Dendritic cell treated with granulocyte-macrophage colony-stimulating factor and Interleukin-4, amounts not matched to agents 40 ng/mL and 50 ng/mL, for 4 days (primary cell): Measurements from ENCODE around the gene SQOR.
"Not testable (repeated sequence)": the region's sequence is repeated elsewhere in the genome, so short reads cannot be mapped to it uniquely, and the experiment has no call there.

ENCODE experiments used
- H3K27ac Mint-ChIP-seq: one replicate; pipeline ENCODE4 v1.8.0; 2022; ENCODE audit warnings: mild to moderate bottlenecking, mixed read lengths
- H3K27me3 Mint-ChIP-seq: one replicate; pipeline ENCODE4 v1.8.0; 2022; ENCODE audit warnings: mild to moderate bottlenecking, mixed read lengths
- H3K36me3 Mint-ChIP-seq: one replicate; pipeline ENCODE4 v1.8.0; 2022; ENCODE audit warnings: low read depth, mixed read lengths
- H3K4me1 Mint-ChIP-seq: one replicate; pipeline ENCODE4 v1.8.0; 2022; ENCODE audit warnings: low read depth, mixed read lengths
- H3K4me3 Mint-ChIP-seq: one replicate; pipeline ENCODE4 v1.8.0; 2022; ENCODE audit warnings: mild to moderate bottlenecking, moderate library complexity, mixed read lengths
- H3K9me3 Mint-ChIP-seq: one replicate; pipeline ENCODE4 v1.8.0; 2022; ENCODE audit warnings: mixed read lengths
- intact Hi-C: fragments of 100-400 bp; cut with micrococcal nuclease; formaldehyde crosslinking; loops from one replicate; pipeline ENCODE4 v1.15.0; 2022

Gene SQOR

DNA sequence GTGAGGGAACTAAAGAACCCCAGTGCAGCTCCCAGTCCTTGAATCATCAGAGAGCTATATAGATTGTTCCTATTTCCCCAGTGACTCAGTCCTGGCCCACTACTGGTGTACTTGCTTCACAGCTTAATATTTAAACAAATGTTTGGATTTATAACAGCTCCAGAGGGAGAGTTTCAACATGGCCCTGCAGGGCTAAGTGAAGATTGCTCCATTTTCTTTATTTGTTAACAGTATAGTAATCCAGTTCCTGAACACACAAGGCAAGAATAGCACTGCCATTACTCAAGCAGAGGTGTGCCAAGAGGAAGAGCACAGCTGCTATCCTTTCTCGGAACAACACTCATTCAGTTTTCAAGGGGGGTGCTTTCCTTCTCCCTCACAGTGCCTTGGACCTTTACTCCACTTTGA, 6.5 kb downstream of the SQOR start:
- Mint-ChIP-seq H3K27ac (peak overlapping the region; percentile 61), H3K4me3 (no peak overlapping the region), H3K9me3 (no peaks in the 10 kb centered on the region), H3K4me1 (peaks cover 93% of the 10 kb centered on the region), H3K27me3 (no peaks in the 10 kb centered on the region), H3K36me3 (peaks cover 49% of the 10 kb centered on the region)
- intact Hi-C loops, result loop anchor here (2.0 kb wide), 1 partner anchor 13 kb away; no protein-coding TSS in a partner anchor

- intact Hi-C loops, result loop anchor here (2.0 kb wide), 1 partner anchor 13 kb away; no protein-coding TSS in a partner anchor
- peak overlapping the region; percentile 61 for H3K27ac Mint-ChIP-seq
- H3K4me1 Mint-ChIP-seq, result peaks cover 96% of the 10 kb centered on the region
- H3K9me3 Mint-ChIP-seq, result no peaks in the 10 kb centered on the region
- H3K4me3 Mint-ChIP-seq, result peak overlapping the region; percentile 39
- peaks cover 53% of the 10 kb centered on the region for H3K36me3 Mint-ChIP-seq
- no peaks in the 10 kb centered on the region for H3K27me3 Mint-ChIP-seq
These were observed 7.4 kb downstream of the SQOR start for GRCh38 chr15:45641999-45642932.

GRCh38 chr15:45644437-45644836, 9.6 kb downstream of the SQOR start:
- intact Hi-C loops, result no loop called here
- no peaks in the 10 kb centered on the region for H3K27me3 Mint-ChIP-seq
- no peaks in the 10 kb centered on the region for H3K9me3 Mint-ChIP-seq
- no peak overlapping the region for H3K27ac Mint-ChIP-seq
- H3K4me3 Mint-ChIP-seq, result no peak overlapping the region
- peaks cover 43% of the 10 kb centered on the region for H3K36me3 Mint-ChIP-seq
- H3K4me1 Mint-ChIP-seq, result peaks cover 89% of the 10 kb centered on the region

- no peaks in the 10 kb centered on the region for H3K27me3 Mint-ChIP-seq
- intact Hi-C loops, result no loop called here
- peaks cover 42% of the 10 kb centered on the region for H3K36me3 Mint-ChIP-seq
- H3K4me1 Mint-ChIP-seq, result peaks cover 89% of the 10 kb centered on the region
- H3K9me3 Mint-ChIP-seq, result peaks cover 5% of the 10 kb centered on the region
- H3K4me3 Mint-ChIP-seq, result peak overlapping the region; percentile 48
- peak overlapping the region; percentile 58 for H3K27ac Mint-ChIP-seq
These were observed 10.5 kb downstream of the SQOR start for GRCh38 chr15:45645026-45645980.

GRCh38 chr15:45646220-45646619, 11.4 kb downstream of the SQOR start:
- intact Hi-C loops, result no loop called here
- Mint-ChIP-seq H3K4me3 (no peak overlapping the region), H3K27me3 (no peaks in the 10 kb centered on the region), H3K9me3 (peaks cover 8% of the 10 kb centered on the region), H3K27ac (peak overlapping the region; percentile 58), H3K36me3 (peaks cover 50% of the 10 kb centered on the region), H3K4me1 (peaks cover 81% of the 10 kb centered on the region)

- H3K27ac Mint-ChIP-seq, result no peak overlapping the region
- H3K4me1 Mint-ChIP-seq, result peaks cover 81% of the 10 kb centered on the region
- intact Hi-C loops, result no loop called here
- peaks cover 8% of the 10 kb centered on the region for H3K9me3 Mint-ChIP-seq
- no peaks in the 10 kb centered on the region for H3K27me3 Mint-ChIP-seq
- H3K36me3 Mint-ChIP-seq, result peaks cover 51% of the 10 kb centered on the region
- H3K4me3 Mint-ChIP-seq, result no peak overlapping the region
These were observed 13.0 kb downstream of the SQOR start for GRCh38 chr15:45647828-45648227.

DNA sequence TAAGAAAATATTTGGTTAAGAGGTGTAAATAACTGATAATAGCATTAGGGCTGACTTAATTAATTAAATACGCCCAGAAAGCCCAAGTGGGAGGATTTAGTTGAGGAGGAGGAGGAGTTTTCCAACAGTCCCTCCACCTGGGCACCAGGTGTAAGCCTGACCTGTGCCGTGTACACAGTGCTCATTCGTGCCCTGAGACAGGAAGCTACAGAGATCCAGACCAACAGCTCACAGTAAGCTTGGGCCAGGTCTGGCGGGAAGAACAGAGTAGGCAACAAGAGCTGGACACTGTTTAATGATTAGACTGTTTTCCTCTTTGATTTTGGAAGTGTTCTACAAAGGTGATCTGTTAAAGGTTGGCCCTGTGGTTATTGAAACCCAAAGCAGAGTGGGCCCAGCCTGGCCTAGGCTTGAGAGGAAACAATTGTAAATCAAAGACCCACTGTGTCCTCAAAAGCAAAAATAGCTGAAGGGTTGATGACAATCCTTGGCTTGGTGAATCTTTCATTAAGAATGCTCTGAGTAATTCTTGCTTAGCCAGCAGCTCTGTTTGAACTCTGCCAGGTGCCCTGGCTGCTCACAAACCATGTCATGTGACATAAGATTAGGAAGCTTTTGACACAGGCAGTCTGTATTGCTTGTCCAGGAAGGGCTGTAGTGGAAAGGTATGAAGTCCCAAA, 13.8 kb downstream of the SQOR start:
- intact Hi-C loops, result no loop called here
- Mint-ChIP-seq H3K4me1 (peaks cover 83% of the 10 kb centered on the region), H3K36me3 (peaks cover 52% of the 10 kb centered on the region), H3K4me3 (no peak overlapping the region), H3K9me3 (peaks cover 8% of the 10 kb centered on the region), H3K27me3 (no peaks in the 10 kb centered on the region), H3K27ac (peak overlapping the region; percentile 85)

GRCh38 chr15:45650007-45650406, 15.2 kb downstream of the SQOR start:
- Mint-ChIP-seq H3K36me3 (peaks cover 42% of the 10 kb centered on the region), H3K27ac (peak overlapping the region; percentile 85), H3K4me3 (peak overlapping the region; percentile 55), H3K4me1 (peaks cover 83% of the 10 kb centered on the region)
- intact Hi-C loops, H3K27me3 Mint-ChIP-seq, H3K9me3 Mint-ChIP-seq: not testable (repeated sequence)

DNA sequence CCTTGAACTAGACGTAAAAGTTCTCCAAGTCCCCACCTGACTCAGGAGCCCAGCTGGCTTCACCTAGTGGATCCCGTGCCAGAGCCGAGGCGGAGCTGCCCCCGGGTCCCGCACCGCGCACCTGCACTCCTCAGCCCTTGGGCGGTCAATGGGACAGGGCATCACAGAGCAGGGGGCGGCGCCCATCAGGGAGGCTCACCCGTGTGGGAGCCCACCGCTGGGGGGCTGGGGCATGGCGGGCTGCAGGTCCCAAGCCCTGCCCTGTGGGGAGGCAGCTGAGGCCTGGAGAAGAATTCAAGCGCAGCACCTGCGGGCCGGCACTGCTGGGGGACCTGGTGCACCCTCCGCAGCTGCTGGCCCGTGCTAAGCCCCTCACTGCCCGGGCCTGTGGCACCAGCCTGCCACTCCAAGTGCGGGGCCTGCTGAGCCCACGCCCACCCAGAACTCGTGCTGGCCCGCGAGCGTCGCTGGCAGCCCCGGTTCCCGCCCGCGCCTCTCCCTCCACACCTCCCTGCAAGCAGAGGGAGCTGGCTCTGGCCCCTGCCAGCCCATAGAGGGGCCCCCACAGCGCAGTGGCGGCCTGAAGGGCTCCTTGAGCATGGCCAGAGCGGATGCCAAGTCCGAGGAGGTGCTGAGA, 16.2 kb downstream of the SQOR start:
- H3K4me3 Mint-ChIP-seq, result no peak overlapping the region
- peak overlapping the region; percentile 85 for H3K27ac Mint-ChIP-seq
- intact Hi-C loops, result no loop called here
- H3K9me3 Mint-ChIP-seq, result peaks cover 8% of the 10 kb centered on the region
- peaks cover 77% of the 10 kb centered on the region for H3K4me1 Mint-ChIP-seq
- no peaks in the 10 kb centered on the region for H3K27me3 Mint-ChIP-seq
- H3K36me3 Mint-ChIP-seq, result peaks cover 42% of the 10 kb centered on the region

- H3K9me3 Mint-ChIP-seq, result peaks cover 8% of the 10 kb centered on the region
- H3K27ac Mint-ChIP-seq, result peak overlapping the region; percentile 81
- H3K4me1 Mint-ChIP-seq, result peaks cover 74% of the 10 kb centered on the region
- intact Hi-C loops, result loop anchor here (2.0 kb wide), 1 partner anchor 13 kb away; no protein-coding TSS in a partner anchor
- peak overlapping the region; percentile 14 for H3K4me3 Mint-ChIP-seq
- H3K27me3 Mint-ChIP-seq, result no peaks in the 10 kb centered on the region
- peaks cover 45% of the 10 kb centered on the region for H3K36me3 Mint-ChIP-seq
These were observed 19.0 kb downstream of the SQOR start for GRCh38 chr15:45653702-45654424.

- H3K4me3 Mint-ChIP-seq, result no peak overlapping the region
- H3K4me1 Mint-ChIP-seq, result peaks cover 74% of the 10 kb centered on the region
- H3K36me3 Mint-ChIP-seq, result peaks cover 51% of the 10 kb centered on the region
- intact Hi-C loops, result loop anchor here (2.0 kb wide), 1 partner anchor 14 kb away; no protein-coding TSS in a partner anchor
- H3K9me3 Mint-ChIP-seq, result peaks cover 8% of the 10 kb centered on the region
- no peaks in the 10 kb centered on the region for H3K27me3 Mint-ChIP-seq
- peak overlapping the region; percentile 81 for H3K27ac Mint-ChIP-seq
These were observed 19.9 kb downstream of the SQOR start for GRCh38 chr15:45654749-45655148.

DNA sequence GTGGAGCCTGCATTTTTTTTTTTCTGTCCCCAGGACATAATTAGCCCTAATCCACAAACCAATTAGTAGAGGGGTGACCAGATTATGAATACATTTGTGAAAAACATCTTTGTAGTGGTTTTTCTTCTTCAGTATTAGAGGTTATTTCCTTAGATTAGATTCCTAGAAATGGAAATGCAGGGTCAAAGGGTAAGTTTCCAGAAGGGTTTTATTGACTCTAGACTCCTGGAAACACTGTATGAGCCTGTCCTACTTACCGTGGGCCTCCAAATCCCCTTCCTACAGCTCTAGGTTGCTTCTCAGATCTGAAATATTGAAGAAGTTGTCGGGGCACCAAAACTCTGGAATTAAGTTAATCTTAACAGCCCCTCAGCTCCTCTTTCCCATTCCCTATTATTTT, 22.4 kb downstream of the SQOR start:
- no peaks in the 10 kb centered on the region for H3K9me3 Mint-ChIP-seq

More for the DNA sequence above, 22.4 kb downstream of the SQOR start:
- H3K36me3 Mint-ChIP-seq, result peaks cover 53% of the 10 kb centered on the region
- no peak overlapping the region for H3K27ac Mint-ChIP-seq
- intact Hi-C loops, result no loop called here
- H3K27me3 Mint-ChIP-seq, result no peaks in the 10 kb centered on the region
- H3K4me1 Mint-ChIP-seq, result peaks cover 68% of the 10 kb centered on the region
- no peak overlapping the region for H3K4me3 Mint-ChIP-seq
